NCI-H2081 (cell line): Measurements from ENCODE around the gene MELTF.

Source experiments
- DNase-seq, 2 experiments: peaks; one replicate each; lab custom pipeline; 2025; lab: John Stamatoyannopoulos, UW

MELTF gene

DNA sequence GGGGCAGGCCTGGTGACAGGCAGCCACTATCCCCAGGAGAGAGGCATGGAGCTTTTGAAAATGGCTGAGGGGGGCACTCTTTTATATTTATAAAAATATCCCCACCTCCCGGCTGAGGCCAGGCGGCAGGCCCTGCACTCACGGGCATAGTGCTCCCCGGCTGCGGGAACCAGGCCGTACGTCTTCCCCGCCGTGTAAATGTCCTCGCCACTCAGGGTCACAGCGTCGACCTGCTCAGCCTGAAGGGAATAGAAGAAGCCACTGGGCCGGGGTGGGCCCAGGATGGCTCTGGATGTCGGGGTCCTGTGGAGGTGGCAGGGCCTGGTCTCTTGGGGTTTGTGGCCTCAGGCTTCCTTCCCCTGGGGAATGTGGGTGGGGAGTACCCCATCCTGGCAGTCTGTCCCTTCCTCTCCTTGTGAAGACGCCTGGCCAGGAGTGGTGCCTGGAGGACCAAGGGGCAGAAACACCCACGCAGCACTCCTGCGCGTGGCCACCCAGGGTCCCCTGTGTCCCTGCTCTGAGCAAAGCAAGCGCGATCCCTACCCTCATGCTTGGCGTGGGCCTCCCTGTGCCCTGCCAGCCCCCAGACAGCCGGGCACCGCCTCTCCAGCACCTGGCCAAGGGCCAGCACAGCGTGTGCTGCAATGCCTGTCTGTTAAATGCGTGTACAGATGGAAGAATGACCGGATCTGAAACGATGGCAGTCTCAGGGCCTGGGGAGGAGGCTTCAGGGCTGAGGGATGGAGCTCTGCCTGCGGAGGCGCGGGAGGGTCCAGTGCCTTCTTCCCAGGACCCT is 18.9 kb downstream of the MELTF start:
- DNase-seq, result peak in 1 of 2 experiments; percentile 32

DNA sequence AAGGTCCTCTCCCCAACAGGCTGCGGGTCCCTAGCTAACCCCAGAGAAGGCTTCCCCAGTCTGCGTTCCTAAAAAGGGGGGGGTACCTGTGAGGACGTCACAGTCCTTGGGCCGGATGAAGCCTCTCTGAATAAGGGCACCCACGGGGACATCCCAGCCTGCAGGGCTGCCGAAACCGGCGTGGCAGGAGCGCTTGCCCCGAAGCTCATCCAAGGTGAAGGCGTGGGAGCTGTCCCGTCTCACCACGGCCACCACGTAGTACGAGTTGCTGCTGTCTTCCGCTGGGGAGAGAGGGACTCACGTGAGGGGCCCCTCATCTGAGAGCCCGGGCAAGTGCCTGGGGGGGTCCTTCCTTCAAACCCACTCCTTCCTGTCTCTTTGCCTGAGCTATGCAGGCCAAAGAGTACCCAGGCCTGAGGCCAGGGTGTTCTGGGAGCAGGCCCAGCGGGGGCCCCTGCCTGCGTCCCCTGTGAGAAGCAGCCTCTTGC is 20.0 kb downstream of the MELTF start:
- no peak for DNase-seq

DNA sequence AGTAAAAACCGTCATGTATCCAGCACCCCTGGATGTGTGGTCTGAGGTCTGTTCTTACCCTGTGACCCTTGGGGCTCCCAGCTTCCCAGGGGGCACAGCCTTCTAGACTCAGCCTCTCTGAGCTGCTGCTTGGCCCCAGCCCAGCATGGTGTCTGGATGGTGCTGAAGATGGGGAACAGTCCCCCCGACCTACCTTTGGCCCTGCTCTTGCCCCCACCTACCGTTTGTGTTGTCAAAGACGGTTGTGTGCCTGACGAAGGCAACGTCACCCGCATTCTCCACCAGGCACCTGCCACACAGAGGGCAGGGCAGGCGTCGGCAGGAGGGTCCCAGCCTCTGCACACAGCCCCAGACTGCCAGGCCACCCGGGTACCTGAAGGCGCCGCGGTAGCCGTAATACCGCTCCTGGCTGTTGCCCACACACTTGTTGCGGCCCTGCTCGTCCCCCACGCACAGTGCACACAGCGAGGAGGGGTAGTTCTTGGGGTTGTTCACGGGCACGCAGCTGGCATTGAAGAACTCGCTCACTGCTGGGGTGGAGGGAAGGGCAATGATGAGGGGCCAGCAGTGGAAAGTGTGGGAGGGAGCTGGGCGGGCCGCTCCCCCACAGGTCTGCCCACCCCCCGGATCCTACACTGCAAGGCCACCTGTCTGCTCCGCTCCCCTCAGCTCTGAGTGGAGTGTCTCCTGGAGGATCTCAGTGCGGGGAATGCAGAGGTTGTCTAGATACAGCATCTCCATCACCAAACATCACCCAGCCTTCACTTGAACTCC is 21.0 kb downstream of the MELTF start:
- no peak for DNase-seq

DNA sequence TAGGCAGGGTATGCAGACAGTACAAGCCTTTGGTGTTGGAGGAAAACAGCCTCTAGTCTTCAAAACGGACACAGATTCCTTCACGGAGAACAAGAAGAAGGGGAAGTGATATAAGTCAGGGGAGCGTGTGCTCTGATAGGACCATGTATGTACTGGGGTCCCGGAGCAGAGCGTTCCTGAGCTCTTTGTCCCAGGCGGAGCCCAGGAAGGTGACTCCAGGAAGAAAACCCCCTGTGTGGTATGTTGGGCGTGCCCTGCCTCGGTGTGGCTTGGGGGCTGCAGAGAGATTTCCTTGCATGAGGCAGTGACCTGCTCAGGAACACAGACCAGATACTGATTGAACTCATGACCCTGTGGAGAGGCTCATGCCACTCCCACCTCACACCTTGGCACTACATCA is 21.7 kb downstream of the MELTF start:
- no peak for DNase-seq

DNA sequence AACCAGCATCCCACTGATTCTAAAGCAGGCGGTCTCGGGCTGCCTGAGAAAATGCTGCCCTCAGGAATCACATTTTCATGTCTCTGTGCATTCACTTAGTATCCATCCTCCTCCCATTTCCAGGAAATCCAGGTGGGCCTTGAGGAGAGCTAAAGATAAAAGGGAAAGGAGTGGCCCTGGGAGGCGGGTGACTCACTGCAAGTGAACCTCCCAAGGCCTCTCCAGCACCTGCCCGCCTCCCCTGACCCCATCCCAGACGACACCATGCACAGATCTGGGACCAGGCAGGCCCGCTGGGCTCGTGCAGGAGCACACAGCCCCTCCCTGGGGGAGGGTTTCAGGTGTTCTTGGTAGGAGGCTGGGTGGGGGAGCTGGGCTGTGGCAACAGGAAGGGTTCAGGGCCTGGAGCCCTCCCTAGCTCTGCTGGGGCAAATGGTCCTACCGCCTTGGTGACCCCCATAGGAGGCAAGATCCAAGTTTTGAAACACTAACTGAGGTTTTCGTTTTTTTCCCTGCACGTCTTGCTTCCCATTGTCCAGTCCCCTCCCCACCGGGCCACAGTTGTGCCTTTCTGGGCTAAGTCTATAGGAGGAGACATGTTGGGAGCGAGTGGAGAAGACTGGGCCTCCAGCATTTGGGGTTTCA is 22.2 kb downstream of the MELTF start:
- DNase-seq, result no peak

DNA sequence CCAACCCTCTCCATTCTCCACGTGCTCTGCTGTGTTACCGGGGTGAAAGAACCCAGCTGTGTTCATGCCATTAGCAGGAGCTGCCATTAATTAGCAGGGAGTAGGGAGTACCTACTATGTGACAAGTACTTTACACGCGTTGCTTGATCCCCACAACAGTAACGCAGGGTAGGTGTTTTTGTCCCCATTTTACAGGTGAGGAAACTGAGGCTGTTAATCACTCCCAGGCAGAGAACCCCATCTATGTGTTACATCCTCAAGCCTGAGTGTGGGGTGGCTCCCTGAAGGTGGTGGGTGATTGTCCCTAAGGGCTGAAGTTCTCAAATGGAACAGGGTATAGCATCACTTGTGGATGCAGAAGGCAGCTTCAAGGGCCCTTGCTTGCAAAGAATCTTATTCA is 22.8 kb downstream of the MELTF start:
- DNase-seq, result no peak

DNA sequence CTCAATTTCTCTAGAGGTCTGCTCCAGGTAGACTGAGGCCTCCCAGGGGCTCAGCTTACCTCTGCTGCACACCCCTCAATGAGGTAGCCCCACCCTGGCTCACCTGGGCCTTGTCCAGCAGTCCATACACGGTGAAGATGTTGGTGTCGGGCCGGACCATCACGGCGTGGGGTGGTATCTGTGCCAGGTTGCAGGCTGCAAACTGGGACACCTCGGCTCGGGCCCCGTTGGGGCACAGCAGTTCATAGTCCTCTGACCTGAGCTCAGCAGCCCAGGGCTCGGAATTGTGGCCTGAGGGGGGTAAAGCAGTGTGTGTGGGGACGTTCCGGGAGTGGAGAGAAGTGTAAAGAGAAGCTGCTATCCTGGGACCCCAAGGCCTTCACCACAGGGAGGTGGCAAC is 23.2 kb downstream of the MELTF start:
- no peak for DNase-seq

DNA sequence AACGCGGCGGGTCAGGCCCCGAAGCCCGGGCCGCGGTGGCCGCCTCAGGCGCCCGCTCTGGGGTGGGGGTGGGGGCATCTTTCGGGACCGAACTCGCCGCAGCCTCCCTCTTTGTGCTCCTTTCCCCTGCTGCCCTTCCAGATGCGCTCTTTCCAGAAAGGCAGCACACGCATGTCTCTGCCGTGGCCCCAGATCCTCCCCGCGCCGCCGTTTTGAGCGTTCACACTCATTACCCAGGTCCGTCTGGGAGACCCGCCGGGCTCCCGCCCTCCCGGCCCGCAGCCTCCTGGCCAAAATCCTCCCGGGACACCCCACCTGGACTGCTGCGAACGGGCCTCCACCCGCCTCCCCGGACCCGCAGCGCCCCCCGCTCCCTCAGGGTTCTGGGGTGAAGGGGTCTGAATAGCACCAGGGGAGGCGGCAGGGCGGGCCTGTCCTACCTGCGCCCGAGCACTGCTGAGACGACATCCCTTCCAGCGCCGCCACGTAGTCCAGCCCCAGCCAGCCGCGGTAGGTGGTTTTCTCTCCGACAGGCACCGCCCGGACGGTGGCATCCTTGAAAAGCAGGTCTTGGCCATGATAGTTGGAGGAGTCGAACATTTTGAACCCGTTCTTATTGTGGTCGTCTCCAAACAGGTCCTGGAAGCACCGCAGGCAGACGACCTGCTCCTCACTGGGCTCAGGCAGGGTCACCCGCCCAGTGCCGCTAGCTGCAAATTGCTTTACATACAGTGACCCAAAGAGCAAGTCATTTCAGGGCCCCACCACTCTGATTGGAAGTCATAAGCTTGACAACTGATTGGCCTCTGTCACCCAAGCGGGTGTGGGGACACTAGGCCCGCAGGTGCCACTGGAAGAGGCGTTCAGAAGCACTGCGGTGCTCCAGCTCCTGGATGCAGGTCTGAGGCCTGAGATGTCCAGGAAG is 25.9 kb downstream of the MELTF start:
- peak in 1 of 2 experiments; percentile 42 for DNase-seq

DNA sequence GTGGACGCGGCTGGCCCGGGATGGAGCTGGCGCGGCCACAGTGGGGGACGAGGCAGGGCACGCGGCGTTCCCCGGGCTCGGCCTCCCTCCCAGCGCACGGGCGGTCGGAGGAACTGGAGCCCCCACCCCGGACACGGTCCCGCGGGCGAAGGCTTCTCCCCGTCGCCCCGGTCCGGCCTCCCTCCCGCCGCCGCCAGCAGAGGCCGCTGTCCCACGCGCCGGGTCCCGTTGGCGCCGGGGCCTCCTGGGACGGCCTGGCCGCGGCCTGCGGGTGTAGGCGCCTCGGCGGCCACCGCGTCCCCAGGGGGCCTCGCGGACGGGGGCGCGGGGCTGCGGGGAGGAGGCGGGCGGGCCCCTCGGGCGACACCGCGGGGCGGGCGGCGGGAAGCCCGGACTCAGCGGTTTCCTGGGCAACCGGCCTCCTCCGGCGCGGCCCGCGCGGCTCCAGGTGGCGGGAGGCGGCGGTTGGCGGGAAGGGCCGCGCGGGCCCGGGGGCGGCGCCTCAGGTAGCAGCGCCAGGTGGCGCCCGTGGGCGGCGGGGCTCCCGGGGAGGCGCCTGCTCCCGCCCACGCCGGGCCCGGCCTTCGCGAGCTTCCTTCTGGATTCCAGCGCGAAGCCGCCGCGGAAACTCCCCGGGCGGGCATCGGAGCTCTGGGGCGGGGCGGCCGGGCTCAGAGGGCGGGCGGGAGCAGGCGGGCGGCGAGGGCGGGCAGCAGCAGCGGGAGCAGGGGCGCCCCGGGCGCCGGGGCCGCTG is 26.7 kb downstream of the MELTF start:
- peak; percentile 88 to 89 for DNase-seq

DNA sequence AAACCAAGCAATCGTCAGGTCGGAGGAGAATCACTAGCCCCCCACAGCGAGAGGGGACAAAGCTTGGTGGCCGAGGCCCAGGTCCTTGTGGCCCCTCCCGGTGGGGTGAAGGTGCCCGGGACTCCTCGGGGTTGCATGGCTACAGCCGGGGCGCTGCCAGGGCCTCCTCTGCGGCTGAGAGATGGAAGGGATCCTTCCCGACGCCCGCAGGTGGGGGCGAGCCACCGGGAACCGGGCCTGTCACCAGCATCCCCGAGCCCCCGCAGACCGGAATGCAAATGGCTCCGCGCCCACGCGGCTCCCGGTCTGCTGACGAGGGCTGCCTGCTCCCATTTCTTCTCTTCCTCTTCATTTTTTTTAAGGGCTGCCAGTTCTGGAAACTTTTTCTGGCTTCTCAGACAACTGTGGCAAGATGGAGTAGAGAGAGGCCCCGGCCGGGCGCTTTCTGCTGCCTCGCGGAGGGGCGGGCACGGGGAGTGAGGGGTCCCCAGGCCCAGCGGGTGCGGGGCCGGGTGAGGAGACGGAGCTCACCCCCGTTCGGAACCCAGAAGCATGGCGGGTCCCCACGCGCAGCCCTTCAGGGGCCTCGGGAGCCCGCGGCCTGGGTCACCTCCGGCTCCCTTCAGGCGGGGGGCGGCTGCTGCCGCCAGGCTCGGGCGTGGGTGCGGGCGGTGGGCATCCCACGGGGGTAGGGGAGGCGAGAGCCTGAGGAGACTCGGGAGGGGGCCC is 27.5 kb downstream of the MELTF start:
- DNase-seq, result no peak

DNA sequence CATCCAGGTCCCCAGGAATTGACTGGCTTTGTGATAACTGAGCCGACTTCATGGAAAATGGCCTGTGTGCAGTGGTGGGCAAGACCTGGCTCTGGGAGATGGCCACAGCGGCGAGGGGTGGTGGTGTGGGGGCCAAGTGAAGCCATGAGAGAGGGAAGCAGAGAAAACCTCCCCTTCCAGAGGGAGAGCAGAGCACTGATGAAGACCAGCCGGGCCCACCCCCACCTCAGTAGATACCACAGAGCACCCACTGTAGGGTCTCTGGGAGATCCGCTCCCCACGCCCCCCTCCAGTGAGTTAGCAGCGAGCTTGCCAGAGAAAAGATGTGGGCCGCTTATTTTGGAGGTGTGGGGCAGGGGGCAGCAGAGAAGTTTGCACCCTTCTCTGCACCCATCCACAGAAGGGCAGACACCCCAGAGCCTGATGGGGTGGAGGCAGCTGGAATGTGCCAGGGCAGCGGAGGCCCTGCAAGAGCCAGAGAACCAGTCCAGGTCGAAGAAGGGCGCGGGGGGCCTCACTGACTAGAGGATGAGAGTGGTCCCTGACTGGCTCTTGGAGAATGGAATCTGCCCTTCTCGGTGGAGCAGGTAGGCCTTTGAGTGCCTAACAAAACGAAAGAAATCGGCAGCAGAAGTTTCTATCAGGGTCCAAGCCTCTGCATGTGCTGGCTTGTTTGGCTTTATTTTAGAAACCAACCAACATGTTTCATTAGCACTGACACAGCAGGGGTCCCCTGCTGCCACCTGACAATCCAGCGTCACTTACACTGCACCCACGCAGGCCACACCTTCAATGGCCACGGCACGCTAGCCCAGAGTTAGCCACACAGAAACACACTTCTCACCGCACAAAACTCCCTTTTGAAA is 28.3 kb downstream of the MELTF start:
- DNase-seq, result no peak

DNA sequence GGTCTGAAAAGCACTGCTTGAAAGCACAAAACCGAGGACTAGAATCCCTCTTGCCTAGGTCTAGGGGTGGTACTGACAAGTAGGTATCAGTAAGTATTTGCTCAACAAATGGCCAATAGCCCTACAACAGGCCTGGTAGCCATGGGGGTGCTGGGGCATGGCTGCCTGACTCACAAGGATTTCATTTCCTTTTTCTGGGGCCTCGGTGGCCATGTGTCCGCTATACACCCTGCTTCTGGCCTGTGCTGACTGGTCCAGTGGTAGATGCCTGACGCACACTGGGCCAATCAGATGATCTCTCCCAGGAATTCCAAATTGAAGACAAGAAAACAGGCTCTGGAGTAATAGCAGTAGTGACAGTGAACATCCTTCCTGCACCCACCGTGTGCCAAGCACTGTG is 29.4 kb downstream of the MELTF start:
- no peak for DNase-seq

DNA sequence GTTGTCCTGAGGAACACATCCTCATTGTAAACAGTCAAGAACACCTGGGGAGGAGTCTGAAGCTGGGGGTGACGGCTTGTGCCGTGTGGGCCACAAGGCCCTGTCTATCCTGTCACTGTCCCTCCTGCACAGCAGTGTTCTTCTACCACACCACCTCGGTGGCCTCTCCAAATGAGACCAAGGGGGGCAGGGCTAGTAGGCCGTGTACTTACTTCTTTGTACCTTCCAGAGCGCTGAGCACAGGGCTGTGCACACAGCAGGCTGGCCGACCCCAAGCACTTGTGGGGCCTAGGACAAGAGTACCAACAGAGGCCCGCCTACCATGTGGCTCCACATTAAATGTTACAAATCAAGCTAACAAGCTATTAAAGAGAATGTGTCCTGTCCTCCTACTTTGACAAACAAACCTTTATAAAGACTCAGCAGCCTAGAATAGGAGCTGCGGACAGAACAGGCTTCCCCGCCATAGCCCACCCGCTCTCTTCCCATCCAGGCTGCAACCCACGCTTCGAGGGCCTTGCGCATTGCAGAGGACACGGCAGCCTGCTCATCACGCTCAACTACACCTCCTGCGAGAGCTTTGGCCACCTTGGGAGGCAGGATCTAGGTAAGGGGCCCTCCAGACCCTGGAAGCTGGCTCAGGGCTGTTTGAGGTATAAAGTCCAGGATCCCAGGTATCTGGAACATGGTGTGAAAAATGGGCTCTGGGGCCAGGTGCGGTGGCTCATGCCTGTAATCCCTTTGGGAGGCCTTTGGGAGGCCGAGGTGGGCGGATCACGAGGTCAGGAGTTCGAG is 30.5 kb downstream of the MELTF start:
- DNase-seq, result no peak

DNA sequence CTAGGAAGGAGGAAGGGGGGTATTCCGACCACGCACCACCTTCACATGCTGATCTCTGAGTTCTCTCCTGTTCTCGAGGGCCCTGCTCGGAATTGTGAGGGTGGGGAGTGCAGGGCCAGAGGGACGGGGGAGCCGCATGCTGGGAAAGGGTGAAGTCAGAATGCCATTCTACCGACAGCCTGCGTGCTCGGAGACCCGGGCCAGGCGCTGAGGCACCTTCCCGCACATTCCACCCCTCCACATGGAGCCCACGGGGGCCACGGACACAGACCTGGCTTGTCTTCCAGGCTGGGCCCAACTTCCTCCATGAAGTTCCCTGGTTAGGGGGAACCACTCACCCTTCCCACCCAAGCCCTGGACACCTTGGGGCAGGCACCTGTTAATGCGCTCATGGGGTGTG is 32.3 kb downstream of the MELTF start:
- DNase-seq, result no peak

DNA sequence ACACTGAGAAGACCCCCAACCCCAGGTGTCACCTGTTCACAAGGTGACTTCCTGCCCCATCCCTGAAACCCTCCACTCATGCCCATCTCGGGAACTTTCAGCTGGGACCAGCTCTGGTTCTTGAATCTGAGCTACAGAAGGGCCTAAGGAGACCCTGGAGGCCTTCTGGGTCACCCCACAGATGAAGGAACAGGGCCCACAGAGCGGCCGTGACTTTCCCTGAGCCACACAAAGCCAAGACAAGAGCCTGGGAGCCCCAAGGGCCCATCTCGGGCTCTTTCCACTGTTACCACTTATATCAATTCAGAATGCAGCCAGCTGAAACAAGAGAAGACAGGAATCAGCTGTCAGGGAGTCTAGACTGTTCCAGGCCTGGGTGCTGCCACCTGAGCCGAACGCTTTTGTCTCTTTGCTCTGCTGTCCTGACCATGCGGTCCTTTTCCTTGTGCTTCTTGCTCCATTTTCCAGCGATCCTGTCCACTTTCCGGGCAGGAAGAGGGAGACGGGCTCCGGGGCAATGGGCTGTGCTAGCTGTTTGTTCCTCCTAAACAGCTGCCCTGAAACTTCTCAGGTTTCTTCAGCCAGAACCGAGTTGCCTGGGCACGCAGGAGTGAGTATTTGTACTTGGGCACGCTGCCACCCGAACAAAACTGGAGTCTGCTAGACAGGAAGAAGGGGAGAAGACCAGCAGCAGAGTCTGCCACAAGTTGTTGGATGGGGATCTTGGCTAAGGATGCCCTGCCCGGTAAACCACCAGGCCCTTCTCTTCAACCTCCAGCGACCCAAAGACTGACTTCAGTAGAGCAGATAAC is 33.0 kb downstream of the MELTF start:
- DNase-seq, result peak in 1 of 2 experiments; percentile 40

DNA sequence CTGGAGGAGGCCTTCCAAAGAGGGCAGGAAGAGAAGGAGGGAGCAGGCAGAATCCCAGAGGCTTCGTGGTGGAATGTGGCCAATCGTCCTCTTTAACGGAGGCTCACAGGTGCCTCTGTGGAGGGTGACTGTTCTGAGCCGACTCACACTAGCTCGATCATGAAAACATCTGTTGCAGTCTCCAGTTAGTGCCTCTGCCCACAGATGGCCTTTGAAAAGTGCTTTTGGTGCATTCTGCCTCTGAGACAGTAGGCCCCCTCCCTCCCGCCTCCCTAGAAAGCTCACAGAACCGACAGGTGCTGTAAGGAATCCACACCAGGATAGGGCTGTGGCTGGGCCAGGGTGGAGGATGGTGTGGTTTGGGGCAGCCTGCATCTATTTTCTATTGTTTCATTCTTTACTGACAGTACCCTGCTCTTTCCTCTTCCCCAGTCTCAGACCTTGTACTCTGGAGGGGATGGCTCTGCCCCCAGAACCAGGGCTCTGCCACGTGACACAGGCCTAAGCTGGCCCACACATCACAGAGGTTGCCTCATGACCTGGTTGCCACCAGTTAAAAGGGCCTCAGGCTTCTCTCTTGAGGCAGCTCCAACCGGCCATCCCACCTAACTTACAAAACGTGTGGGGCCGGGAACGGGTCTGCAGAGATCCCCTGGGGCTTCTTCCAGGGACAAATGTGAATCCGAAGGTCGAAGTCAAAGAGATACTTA is 33.8 kb downstream of the MELTF start:
- no peak for DNase-seq

DNA sequence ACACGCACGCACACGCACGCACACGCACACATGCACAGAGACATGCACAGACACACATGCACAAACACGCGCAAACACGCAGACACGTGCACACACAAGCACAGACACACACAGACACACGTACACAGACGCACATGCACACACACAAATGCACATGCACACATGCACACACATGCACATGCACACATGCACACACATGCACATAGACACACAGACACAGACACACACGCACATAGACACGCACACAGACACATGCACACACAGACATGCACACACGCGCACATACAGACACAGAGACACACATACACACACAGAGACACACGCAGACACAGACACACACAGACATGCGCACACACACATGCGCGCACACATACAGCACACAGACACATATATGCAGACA is 34.6 kb downstream of the MELTF start:
- DNase-seq, result no peak
